HG03135 (cell line): ENCODE measurements around the gene RAB38.

Source experiments
- ATAC-seq: cut with Tn5 transposase; IDR thresholded peaks from one replicate; pipeline ENCODE4 v1.9.1; 2021; ENCODE audit warnings: mild to moderate bottlenecking, moderate library complexity; ENCODE audit not compliant: unreplicated experiment

Gene RAB38

GRCh38 chr11:88174709-88175568 is at the start of gene RAB38:
TSS of gene RAB38 (minus strand) at chr11:88175443. CDS start at chr11:88175384, 59 bp downstream.
- peak; percentile 45 for ATAC-seq

DNA sequence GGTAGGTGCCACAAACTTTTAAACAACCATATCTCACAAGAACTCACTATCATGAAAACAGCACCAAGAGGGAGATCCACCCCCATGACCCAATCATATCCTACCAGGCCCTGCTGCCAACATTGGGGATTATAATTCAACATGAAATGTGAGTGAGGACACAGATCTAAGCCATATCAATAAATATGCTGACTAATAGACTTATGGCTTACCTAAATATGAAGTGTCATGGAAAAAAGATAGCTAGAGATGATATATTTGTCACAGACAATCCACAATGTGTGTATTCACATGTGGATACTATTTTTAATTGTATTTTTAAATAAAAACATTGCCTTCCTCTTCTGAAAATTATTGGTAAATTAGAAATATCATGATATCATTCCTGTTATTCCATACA is 38.2 kb upstream of the RAB38 start:
- no peak for ATAC-seq

DNA sequence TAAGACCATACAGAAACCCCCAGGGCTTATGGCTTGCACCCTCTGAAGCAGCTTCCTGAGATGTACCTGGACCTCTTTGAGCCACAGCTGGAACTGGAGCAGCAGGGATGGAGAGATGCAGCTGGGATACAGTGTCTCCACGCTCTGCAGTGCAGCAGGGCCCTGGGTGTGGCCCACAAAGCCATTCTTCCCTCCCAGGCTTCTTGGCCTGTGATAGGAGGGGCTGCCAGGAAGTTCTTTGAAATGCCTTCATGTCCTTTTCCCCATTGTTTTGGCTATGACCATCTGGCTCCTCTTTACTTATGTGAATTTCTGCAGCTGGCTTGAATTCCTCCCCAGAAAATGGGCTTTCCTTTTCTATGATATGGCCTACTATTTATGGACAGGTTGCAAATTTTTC is 37.1 kb upstream of the RAB38 start:
- no peak for ATAC-seq

- no peak for ATAC-seq
Observed at GRCh38 chr11:88208745-88209144, 33.5 kb upstream of the RAB38 start.

DNA sequence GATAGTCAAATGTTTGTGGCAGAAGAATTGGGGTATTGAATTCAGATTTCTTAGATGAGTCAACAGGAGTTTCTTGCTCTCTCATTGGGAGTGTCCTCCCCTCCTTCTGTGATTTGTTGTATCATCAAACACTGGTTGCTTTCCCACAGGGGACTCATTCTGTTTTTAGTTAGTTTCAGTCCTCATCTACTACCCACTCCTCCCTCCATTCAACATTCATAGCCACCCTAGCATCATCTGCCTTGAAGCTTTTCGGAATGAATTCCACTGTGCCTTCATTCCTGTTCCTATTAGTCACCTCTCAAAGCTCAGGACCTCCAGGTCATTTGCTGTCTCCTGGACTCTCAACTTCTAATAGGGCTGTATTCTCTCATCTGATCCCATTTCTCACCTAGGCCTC is 31.5 kb upstream of the RAB38 start:
- no peak for ATAC-seq

GRCh38 chr11:88204353-88204752 is 29.1 kb upstream of the RAB38 start:
- no peak for ATAC-seq

DNA sequence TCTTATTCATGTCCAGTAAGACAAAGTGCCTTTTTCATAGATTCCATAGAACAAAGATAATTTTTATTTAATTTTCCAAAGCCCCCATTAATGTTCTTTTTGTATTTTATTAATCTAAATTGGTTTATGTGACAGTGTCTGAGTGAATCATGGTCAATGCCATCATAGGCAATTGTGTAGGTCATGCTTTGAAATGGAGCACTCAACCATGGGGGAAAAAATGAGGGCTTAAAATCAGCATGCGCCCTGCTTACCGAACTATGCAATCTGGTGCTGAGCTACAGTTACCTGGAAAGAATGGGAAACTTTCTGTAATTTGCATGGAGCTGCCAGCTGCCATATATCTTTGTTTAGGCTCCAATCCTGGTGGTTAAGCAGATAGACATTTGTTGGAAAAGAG is 28.4 kb upstream of the RAB38 start:
- no peak for ATAC-seq

GRCh38 chr11:88202498-88202897 is 27.3 kb upstream of the RAB38 start:
- no peak for ATAC-seq

DNA sequence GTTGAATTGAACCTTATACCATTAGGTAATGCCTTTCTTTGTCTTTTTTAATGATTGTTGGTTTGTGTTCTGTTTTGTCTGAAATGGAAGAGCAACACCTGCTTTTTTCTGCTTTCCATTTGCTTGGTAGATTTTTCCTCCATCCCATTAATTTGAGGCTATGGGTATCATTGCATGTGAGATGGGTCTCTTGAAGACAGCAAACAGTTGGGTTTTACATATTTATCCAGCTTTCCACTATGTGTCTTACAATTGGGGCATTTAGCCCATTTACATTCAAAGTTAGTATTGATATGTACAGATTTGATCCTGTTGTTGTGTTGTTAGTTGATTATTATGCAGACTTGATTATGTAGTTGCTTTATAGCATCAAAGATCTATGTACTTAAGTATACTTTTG is 21.1 kb upstream of the RAB38 start:
- no peak for ATAC-seq

DNA sequence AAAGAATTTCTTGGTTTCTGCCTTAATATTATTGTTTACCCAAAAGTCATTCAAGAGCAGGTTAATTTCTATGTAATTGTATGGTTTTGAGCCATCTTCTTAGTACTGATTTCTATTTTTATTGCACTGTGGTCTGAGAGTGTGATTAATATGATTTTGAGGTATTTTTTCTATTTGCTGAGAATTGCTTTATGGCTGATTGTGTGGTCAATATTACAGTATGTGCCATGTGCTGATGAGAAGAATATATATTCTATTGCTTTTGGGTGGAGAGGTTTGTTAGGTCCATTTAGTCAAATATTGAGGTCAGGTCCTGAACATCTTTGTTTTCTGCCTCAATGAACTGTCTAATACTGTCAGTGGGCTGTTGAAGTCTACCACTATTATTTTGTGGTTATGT is 20.7 kb upstream of the RAB38 start:
- no peak for ATAC-seq

DNA sequence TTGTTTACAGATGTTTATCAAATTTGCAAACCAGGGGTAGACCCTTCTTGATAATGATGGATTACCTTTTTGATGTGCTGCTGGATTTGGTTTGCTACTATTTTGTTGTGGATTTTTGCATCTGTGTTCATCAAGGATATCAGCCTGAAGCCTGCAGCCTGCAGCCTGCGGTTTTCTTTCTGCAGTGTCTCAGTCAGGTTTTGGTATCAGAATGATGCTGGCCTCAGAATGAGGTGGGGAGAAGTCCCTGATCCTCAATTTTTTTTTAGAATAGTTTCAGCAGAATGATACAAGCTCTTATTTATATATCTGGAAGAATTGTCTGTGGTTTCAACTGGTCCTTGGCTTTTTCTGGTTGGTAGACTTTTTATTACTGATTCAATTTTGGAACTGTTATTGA is 19.7 kb upstream of the RAB38 start:
- ATAC-seq = no peak

DNA sequence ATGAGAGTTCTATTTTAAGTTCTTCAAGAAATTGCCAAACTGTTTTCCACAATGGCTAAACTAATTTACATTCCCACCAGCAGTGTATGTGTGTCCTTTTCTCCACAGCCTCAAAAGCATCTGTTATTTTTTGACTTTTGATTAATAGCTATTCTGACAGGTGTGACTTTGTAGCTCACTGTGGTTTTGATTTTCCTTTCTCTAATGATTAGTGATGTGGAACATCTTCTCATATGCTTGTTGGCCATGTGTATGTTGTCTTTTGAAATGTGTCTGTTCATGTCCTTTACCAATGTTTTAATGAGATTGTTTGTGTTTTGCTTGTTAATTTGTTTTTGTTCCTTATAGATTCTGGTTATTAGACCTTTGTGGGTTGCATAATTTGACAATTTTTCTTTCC is 18.0 kb upstream of the RAB38 start:
- ATAC-seq = no peak

DNA sequence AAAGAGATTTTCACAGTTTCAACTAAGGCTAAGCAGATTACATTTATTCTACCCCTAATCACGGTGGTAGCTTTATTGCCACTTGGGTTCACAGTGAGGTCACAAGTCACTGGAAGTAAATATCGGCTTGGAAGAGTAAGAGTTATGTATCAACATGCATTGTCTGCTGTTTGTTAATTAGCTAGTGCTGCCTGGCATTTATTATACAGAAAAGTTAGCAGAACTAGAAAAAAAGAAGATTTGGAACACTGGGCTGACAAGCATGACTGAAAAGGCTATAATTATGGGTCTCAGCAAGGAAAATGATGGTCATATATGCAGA is 13.7 kb upstream of the RAB38 start:
- no peak for ATAC-seq

DNA sequence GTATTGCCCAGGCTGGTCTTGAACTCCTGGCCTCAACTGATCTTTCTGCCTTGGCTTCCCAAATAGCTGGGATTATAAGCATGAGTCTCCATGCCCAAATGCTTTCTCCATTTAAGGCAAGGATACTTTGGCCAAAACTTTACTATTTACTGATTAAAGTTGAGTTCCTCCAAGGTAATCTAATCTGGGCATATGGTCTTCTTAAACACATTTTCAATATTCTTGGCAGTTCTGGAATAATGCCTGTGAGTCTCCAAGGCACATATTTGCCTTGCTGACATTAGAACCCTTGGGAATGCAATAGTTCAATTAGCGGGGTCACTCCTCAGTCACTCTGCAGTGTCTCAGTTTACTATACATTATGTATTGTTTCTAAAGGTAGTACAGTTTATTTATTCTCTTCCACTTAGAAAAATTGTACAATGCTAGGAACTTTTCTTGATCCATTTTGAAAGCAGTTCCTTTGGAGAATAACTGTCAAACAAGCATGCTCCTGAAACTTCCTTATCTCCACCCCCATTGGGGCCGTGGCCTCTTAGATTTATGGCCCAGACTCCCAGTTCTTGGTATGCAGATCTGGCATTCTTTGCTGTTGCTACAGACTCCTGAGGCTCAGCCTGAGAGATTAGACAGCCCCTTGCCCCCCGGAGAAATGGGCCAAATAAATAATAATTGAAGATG is 13.1 kb upstream of the RAB38 start:
- ATAC-seq = no peak

DNA sequence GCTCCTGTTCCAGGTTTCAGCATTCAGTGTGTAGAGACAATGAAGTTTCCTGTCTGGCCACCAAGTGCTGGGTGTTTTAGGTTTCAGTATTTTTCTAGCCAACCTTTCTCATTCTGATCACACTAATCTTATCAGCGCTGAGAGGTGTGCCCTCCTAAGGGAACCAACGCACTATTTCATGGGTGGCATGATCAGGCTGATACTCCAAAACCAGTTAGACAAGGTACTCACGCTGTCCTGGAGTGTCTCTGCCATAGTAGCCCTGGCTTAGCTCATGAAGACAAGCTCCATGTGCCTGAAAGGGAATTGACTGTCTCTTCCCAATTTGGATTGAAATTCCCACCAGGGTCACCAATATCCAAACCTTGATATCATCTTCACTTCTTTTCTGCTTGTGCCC is 8.0 kb upstream of the RAB38 start:
- no peak for ATAC-seq

- ATAC-seq = no peak
Observed at GRCh38 chr11:88181776-88182175, 6.5 kb upstream of the RAB38 start.

DNA sequence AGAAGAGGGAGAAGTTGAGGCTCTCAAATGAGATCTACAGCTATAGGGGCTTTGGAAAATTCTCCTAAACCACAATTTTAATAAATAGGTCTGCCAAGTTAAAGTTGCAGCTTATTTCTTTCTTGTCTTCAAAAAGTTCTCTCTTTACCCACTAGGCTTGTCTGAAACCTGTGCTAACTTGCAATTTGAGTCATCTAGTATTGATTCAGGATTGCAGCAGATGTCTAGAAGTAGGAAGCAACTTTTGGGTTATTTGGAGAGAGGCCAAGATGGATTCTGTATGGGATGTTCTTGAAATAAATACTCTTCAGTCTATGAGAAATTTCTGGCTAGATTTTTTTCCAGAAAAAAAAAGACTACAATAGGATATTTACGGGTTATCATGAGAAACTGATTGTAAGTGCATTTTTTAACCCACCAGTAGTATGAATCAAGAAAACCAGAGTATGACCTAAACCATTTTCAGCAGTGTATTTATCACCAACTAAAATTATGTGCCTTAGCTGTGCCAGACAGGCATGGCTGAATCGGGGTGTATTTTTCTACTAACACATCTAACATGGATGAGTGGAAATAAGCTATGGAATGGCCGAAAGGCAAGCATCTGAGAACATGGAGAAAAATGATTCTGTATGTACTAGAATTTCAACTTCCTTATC is 4.9 kb upstream of the RAB38 start:
- ATAC-seq = no peak

DNA sequence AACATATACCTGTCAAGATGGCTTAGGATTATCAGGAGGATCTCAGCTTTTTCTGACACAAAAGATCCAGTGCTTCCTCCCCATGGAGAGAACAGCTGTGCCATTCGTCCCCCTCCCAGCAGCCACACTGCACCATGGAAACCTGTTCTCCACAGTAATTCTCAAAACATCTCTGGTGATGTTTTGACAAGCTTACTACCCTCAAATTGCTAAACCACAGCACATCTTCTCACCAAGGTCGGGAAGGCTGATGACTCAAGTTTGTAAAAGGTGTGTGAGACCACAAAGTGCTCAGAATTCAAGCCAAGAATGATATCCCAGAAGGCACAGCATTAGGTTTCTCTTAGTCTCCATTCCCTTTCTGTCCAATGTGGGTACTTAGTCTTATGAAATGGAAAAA is 3.9 kb upstream of the RAB38 start:
- peak; percentile 70 for ATAC-seq

GRCh38 chr11:88178191-88178590 is 2.9 kb upstream of the RAB38 start:
- ATAC-seq = no peak

DNA sequence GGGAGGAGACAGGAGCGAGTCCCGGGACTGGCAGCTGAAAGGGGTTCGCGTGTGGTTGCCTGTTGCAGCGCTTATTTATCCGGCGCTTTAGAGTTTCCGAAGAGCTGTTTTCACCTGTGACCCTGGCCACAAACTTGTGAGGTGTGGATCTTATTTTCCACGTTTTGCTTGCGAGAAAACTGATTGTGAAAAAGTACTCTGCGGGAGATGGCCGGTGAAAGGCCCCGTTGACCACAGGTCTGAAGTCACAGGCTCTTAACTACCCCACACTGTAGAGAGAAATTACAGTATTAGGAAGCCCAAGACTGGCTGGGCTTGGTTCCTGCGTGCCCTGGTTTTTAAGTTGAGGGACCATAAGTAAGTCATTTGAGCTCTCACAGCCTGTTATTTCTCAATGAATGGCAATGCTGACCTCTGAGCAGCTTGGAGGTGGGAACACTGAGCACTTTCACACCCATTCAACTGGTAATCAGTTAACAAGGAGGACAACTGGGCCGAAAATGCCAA is 379 bp upstream of the RAB38 start:
- peak; percentile 34 for ATAC-seq

DNA sequence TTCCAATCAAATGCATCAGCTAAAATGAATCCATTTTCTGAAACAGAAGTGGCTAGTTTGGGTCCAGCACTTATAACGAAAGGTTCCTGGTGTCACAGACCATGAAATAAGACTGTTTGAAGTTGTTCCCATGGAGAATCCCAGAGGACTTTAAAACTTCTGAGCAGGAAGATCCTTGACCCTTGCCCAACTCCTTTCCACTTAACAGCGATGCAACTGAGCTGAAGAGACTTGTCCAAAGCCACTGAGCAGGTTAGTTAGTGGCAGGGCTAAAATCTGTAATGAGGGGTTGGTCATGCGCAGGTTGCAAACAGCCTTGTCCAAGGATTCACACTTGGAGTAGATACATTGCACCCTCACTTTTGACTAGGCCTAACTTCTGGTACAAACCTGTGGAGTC is 1.3 kb downstream of the RAB38 start:
- ATAC-seq = no peak

DNA sequence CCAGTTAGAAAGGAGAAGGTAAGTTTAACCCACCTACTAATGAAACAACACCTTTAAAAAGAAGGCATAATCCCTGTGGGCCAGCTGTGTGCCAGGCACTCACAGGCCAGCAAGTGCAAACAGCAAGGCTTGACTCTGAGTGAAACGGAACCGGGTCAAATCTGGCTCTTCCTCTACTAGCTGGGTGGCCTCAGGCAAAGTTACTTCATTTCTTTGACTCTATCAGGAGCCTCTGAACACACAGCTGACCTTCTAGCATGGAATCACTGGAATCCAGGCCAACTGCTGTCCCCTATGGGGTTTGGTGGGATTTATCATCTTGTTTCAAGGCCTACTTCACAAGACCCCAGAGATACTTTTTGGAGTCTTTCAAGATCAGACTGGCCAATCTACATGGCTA is 3.3 kb downstream of the RAB38 start:
- no peak for ATAC-seq
